Measurements from ENCODE around the gene CCDC9.

The CCDC9 gene

GRCh38 chr19:47309608-47310007 lies 53.3 kb downstream of the CCDC9 start, which contains the start of gene C5AR1:
TSS of gene C5AR1 (plus strand) at chr19:47309861. CDS start at chr19:47309896, 35 bp downstream.
- DNase-seq (ENCODE audit: low read depth): no peak
- in situ Hi-C loops (cut with HindIII; ENCODE audit: low sequenced_read_pairs): no loop called here
- no peak for TF ChIP-seq CTCF (IDR thresholded peaks at IDR 0.05; ENCODE audit: low read depth, low read length, missing control alignments)

GRCh38 chr19:47310323-47310722 lies 54.0 kb downstream of the CCDC9 start:
- no peak overlapping the region for H3K4me3 ChIP-seq (ENCODE audit: low read depth, low read length)
- no peak for DNase-seq (ENCODE audit: low read depth)
- TF ChIP-seq CTCF (IDR thresholded peaks at IDR 0.05; ENCODE audit: low read depth, low read length, missing control alignments): no peak
- in situ Hi-C loops (cut with HindIII; ENCODE audit: low sequenced_read_pairs): no loop called here

More at GRCh38 chr19:47309608-47310007, 53.3 kb downstream of the CCDC9 start, which contains the start of gene C5AR1:
- H3K4me3 ChIP-seq (ENCODE audit: low read depth, low read length): no peak within 1 kb of the TSS

- DNase-seq (ENCODE audit: low read depth): no peak
- no peak for TF ChIP-seq CTCF (IDR thresholded peaks at IDR 0.05; ENCODE audit: low read depth, low read length, missing control alignments)
- in situ Hi-C loops (cut with HindIII; ENCODE audit: low sequenced_read_pairs): no loop called here
- H3K4me3 ChIP-seq (ENCODE audit: low read depth, low read length): no peak overlapping the region
These were observed 54.5 kb downstream of the CCDC9 start for GRCh38 chr19:47310819-47311218.

GRCh38 chr19:47312366-47313006 lies 56.2 kb downstream of the CCDC9 start:
- no peak for TF ChIP-seq CTCF (IDR thresholded peaks at IDR 0.05; ENCODE audit: low read depth, low read length, missing control alignments)
- DNase-seq (ENCODE audit: low read depth): no peak
- in situ Hi-C loops (cut with HindIII; ENCODE audit: low sequenced_read_pairs): no loop called here
- H3K4me3 ChIP-seq (ENCODE audit: low read depth, low read length): no peak overlapping the region

GRCh38 chr19:47313754-47314295 lies 57.5 kb downstream of the CCDC9 start:
- H3K4me3 ChIP-seq (ENCODE audit: low read depth, low read length): no peak overlapping the region
- in situ Hi-C loops (cut with HindIII; ENCODE audit: low sequenced_read_pairs): no loop called here

More at GRCh38 chr19:47313754-47314295, 57.5 kb downstream of the CCDC9 start:
- TF ChIP-seq CTCF (IDR thresholded peaks at IDR 0.05; ENCODE audit: low read depth, low read length, missing control alignments): no peak
- DNase-seq (ENCODE audit: low read depth): no peak

Measured in astrocyte of the cerebellum (primary cell).